ENCODE results near the gene MSL3B.

The MSL3B gene

GRCh38 chr2:233867993-233868532 is at the start of gene MSL3B:
TSS of gene MSL3B (minus strand) at chr2:233868386.
- Histone ChIP-seq H3K27ac (no peak within 1 kb of the TSS), H3K27me3 (peaks cover 54% of the 10 kb centered on the region), H3K36me3 (no peaks in the 10 kb centered on the region), H3K4me1 (ENCODE audit: control insufficient read depth in 1 of 2, insufficient read depth in 1 of 2, low read depth in 1 of 2, low read length in 1 of 2) (peaks cover 5% of the 10 kb centered on the region in 2 experiments), H3K4me3 (ENCODE audit: low read depth in 1 of 2, low read length in 1 of 2) (peak within 1 kb of the TSS; percentile 61 to 63), H3K9me3 (no peaks in the 10 kb centered on the region)
- TF ChIP-seq CTCF (IDR thresholded peaks at IDR 0.05) = no peak

DNA sequence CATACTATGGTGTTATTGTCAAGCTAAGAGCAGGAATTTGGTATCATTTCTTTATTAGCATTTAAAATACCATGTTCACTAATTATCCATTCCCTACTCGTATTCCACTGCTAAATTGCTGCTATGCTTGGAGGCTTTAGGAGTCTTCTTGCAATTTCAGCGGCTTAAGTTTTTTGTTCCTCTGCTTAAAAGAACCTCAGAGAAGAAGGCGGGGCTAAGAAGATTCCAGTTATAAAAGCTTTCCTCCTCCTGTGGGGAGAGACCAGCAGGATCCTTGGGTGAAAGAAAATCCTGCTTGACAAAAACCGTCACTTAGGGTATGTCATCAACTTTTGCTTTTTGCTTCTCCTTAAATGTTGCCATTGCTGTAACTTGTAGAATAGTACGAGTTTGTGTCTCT is 48.9 kb upstream of the MSL3B start, which contains the start of gene TRPM8:
TRPM8 (plus strand) TSS at position 258 of the 400 bp plus-strand sequence. CDS start 9,165 bp downstream, outside the sequence.
- H3K9me3 ChIP-seq = no peaks in the 10 kb centered on the region
- H3K4me3 ChIP-seq (ENCODE audit: low read depth in 1 of 2, low read length in 1 of 2) = no peak within 1 kb of the TSS
- H3K36me3 ChIP-seq = no peaks in the 10 kb centered on the region
- H3K27me3 ChIP-seq = peaks cover 38% of the 10 kb centered on the region
- no peaks in the 10 kb centered on the region for H3K4me1 ChIP-seq (ENCODE audit: control insufficient read depth in 1 of 2, insufficient read depth in 1 of 2, low read depth in 1 of 2, low read length in 1 of 2)
- TF ChIP-seq CTCF (IDR thresholded peaks at IDR 0.05) = no peak
- H3K27ac ChIP-seq = no peak within 1 kb of the TSS

DNA sequence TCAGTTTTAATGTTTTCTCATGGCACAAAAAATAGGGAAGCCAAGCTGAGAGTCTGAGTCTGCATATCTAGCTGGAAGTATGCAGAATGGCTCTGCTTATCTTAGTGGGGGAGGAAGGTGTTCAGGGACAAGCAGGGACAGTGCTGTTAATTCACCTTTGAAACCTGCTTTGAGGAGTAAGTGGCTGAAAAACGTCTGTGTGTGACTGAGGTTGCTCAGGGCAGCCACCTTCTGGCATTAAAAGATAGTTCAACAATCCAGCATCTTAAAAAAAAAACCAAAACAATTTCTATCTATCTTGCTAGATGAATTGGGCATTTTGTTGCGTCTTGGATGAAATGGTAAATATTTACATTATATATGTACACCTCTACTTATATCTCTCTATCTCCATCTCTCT is 46.9 kb upstream of the MSL3B start:
- Histone ChIP-seq H3K4me3 (ENCODE audit: low read depth in 1 of 2, low read length in 1 of 2) (no peak overlapping the region), H3K9me3 (no peaks in the 10 kb centered on the region), H3K36me3 (no peaks in the 10 kb centered on the region), H3K27ac (no peak overlapping the region), H3K4me1 (ENCODE audit: control insufficient read depth in 1 of 2, insufficient read depth in 1 of 2, low read depth in 1 of 2, low read length in 1 of 2) (no peaks in the 10 kb centered on the region), H3K27me3 (peaks cover 38% of the 10 kb centered on the region)
- no peak for TF ChIP-seq CTCF (IDR thresholded peaks at IDR 0.05)

- Histone ChIP-seq H3K4me3 (ENCODE audit: low read depth in 1 of 2, low read length in 1 of 2) (no peak overlapping the region), H3K9me3 (no peaks in the 10 kb centered on the region), H3K36me3 (no peaks in the 10 kb centered on the region), H3K27ac (no peak overlapping the region), H3K27me3 (peaks cover 29% of the 10 kb centered on the region), H3K4me1 (ENCODE audit: control insufficient read depth in 1 of 2, insufficient read depth in 1 of 2, low read depth in 1 of 2, low read length in 1 of 2) (no peaks in the 10 kb centered on the region)
- no peak for TF ChIP-seq CTCF (IDR thresholded peaks at IDR 0.05)
Measured at GRCh38 chr2:233912691-233913423, 44.7 kb upstream of the MSL3B start.

DNA sequence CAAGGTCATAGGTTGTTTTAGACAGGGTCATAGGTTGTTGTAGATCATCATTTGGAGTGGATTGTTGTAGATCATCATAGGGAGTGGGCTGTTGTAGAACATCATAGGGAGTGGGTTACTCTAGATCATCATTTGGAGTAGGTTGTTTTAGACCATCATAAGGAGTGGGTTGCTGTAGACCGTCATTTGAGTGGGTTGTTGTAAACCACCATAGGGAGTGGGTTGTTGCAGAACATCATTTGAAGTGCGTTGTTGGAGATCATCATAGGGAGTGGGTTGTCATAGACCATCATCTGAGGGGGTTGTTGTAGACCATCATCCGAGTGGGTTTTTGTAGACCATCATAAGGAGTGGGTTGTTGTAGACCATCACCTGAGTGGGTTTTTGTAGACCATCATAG is 39.4 kb upstream of the MSL3B start:
- no peaks in the 10 kb centered on the region for H3K9me3 ChIP-seq
- H3K4me1 ChIP-seq (ENCODE audit: control insufficient read depth in 1 of 2, insufficient read depth in 1 of 2, low read depth in 1 of 2, low read length in 1 of 2) = no peaks in the 10 kb centered on the region
- H3K27ac ChIP-seq = no peak overlapping the region
- no peak overlapping the region for H3K4me3 ChIP-seq (ENCODE audit: low read depth in 1 of 2, low read length in 1 of 2)
- TF ChIP-seq CTCF (IDR thresholded peaks at IDR 0.05) = no peak
- H3K36me3 ChIP-seq = no peaks in the 10 kb centered on the region
- peaks cover 4% of the 10 kb centered on the region for H3K27me3 ChIP-seq
